DMS79 treated with DMSO at 0.1 percent for 48 hours (cell line): ENCODE results near the gene GPRC5D.

ENCODE experiments used
- DNase-seq: peaks from one replicate; lab custom pipeline; 2025; lab: John Stamatoyannopoulos, UW

The GPRC5D gene

DNA sequence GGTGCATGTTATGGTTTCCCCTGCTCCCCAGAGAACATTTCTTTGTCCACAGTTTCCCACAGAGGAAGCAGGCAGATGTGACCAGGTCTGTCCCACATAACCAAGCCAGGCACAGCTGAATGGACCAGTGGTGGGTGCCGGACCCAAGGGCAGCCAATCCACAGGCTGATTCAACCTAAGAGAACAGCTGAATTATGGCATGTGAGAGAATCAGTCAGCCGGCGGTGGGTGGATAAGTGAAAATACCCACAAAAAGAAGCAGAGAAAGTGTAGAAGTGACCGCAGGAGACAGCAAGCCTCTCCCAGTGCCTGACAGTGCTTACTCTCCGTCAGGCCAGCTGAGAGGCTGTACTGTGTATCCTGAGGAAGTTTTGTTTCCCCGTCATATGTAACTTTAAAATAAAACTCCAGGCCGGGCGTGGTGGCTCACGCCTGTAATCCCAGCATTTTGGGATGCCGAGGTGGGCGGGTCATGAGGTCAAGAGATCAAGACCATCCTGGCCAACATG lies 14.9 kb downstream of the GPRC5D start:
- DNase-seq = no peak

DNA sequence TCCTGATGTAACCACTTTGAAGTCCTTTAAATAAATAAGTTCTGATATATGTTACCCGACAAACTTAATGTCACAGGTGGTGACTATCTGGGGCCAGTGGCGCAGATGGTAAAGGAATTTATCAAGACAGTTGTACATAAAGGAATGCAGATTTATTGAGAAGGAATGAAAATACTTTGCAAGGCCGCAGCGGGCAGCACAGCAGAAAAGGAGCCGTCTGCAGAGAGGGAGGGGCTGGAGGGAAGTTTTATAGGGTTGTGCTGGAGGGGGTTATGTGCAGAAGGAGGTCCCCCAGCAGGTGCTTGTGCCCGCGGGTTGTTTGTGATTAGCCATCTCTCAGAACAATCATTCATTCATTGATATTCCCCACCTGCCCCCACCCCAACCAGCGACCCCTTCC lies 17.4 kb downstream of the GPRC5D start:
- DNase-seq = no peak

DNA sequence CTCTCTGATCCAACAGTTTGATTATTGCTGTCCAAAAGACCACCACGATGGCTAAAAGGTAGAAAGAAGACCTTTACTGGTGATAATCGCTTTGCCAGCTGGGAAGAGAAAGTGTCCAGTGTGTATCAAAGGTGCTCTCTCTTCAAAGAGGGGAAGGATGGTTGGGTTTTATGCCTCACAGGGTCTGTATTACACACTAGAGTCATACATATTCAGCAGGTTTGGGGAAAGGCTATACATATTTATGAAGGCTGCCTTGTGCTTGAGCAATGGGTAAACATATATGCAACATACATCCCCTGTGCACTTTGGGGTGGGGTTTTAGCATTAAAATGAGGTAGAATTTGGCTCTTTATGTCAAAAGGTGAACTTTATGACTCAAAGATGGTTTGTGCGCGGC lies 18.2 kb downstream of the GPRC5D start:
- DNase-seq = no peak

DNA sequence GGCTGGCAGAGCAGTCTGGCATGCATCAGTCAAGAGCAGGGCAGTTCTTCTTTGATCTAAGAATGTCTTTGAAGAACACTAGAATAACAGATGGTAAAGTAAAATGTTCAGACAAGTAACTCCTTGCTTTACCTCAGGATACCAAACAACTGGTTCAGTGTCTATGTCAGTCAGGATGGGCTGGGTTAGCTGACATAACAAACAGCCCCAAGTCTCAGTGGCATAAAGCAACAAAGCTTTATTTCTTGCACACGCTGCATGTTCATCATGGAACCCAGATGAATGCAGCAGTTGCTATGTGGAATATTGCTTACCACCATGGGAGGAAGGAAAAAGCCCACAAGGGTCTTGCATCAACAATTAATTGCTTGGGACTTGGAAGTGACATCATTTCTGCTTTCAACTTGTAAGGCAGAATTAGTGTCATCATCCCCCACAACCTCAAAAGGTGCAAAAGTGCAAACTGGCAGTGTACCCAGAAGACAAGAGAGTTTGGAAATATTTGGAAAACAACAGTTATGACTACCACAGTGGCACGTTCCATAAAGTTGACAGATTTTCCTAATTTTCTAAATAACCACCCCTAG lies 21.2 kb downstream of the GPRC5D start:
- no peak for DNase-seq

DNA sequence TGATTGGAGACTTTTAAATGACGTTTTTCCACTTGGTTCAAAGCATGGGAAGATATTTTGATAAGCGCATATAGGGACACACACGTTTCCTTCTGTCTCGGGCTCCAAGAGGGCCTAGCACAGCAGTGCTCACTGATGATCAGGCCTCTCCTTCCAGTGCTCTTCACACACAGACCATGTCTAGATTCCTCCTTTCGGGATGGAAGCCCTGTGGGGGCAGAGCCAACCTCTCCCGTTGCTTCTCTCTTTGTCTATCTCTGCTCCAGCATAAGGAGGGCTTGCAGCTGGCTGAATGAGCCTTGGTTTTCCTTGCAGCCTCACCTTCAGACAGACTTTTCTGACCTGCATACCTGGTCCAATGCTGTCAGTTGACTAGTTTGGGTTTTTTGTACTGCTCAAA lies 22.3 kb downstream of the GPRC5D start:
- DNase-seq = no peak

DNA sequence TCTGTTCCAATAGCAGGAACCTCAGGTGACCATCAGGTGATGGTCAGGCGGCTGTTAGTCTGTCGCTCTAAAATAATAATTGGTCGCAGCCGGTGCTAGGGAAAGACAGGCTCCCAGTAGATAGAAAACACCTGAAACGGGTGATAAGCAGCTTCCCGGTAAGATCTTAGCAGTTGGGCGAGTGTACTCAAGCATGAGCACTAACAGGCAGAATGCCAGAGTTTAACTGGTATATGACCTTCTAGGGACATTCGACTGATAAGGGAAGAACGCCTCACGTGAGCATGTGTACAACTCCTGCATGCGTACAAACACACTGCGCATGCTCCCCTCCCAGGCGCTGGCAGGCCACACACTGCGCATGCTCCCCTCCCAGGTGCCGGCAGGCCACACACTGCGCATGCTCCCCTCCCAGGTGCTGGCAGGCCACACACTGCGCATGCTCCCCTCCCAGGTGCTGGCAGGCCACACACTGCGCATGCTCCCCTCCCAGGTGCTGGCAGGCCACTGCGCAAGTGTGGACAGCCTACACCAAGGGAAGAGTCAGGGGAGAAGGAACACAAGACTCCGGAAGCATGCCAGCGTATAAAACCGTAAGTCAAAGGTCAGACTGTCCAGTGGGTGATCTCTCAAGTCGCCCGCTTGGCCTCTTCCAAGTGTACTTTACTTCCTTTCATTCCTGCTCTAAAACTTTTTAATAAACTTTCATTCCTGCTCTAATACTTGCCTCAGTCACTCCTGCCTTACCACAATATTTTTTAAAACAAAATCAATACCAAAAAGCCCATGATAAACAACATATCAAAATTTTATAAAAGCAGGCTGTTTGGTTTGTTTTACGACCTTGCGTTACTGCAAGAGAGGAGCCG lies 24.5 kb downstream of the GPRC5D start:
- no peak for DNase-seq

DNA sequence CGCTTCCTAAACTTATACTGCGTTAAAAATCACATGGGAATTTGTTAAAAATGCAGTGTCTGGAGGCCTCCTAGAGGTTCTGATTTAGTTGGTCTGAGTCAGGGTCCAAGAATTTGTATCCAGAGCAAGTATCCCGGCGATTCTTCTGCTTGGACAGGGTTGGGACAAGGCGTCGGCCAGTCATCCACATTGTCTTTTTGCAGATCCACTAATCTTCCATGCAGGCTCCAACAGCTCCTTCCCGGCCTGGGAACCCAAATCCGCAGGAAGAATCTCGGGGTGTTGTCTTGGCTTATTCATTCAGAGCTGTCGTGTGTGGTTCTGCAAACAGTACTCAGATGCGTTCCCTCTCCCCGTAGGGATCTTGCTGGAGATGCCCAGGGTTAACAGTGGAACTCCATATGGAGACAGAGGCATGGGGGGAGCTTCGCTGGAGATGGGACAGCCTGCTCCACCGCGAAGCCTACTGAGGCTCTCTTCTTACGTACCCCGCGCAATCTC lies 25.3 kb downstream of the GPRC5D start:
- DNase-seq = no peak

DNA sequence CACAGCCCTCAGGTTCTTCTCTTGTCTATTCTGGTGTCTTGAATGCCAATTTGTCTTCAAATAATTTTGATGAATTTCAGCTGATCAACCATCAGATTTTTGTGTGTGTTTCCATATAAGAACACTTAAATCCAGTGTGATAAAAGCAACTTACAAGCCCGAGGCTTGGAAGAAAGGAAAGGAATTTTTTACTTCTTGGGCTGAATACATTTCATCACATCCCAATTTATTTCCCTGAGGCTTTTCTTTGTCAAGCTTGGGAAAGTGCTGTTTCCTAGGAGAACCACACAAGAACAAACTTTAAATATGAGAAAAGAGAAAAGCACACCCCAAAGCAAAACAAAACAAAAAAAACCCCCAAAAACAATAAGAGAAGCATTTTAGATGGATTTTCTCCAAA lies 26.6 kb downstream of the GPRC5D start:
- no peak for DNase-seq

DNA sequence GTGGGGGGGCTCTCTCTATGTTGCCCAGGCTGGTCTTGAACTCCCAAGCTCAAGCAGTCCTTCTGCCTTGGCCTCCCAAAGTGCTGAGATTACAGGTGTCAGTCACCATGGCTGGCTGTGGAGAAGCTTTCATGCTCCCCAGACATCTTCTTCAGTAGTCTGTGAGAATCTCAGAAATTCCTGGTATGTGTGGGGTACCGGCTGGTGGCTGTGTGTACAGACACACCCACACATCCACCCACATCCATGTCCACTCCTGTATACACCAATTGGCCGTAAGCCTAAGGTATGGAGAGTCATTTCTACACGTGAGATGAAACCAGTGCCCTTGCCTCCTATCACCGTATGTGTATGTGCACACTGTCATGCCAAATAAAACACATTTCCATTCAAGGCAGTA lies 27.8 kb downstream of the GPRC5D start:
- DNase-seq = no peak

DNA sequence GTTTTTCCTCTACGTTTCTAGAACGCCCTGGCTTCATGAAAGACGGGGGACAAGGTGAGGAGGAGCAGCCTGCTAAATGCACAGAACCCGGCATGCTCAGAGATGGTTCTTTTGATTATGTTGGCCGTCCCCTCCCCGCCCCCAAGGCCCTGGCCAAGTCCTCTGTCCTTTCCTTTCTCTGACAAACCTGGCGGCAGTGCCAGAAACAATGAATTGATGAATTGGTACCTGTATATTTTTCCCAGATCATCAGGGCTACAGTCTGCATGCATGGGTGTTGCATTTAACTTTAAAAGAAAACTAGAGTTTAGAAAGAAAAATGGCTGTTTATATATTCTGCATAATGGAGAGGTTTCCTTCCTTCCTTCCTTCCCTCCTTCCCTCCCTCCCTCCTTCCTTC lies 29.0 kb downstream of the GPRC5D start:
- DNase-seq = no peak

DNA sequence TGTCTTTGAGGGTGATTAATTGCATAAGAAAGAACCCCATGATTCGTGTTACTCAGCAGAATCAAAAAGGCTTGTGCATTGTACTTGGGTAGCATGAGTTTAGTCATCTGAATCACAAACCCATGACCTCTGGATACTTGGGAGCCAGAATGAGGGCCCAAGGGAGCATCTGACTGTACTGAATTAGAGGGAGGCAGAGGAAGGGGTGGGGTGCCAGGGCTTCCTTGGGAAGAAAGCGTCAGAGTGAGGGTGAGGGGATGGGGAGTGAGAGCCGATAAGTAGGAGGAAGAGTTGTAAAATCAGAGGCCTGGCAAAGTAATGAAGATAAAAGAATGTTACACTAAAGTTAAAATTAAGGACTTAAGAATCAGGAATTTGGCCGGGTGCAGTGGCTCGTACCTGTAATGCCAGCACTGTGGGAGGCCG lies 29.8 kb downstream of the GPRC5D start:
- DNase-seq = no peak

DNA sequence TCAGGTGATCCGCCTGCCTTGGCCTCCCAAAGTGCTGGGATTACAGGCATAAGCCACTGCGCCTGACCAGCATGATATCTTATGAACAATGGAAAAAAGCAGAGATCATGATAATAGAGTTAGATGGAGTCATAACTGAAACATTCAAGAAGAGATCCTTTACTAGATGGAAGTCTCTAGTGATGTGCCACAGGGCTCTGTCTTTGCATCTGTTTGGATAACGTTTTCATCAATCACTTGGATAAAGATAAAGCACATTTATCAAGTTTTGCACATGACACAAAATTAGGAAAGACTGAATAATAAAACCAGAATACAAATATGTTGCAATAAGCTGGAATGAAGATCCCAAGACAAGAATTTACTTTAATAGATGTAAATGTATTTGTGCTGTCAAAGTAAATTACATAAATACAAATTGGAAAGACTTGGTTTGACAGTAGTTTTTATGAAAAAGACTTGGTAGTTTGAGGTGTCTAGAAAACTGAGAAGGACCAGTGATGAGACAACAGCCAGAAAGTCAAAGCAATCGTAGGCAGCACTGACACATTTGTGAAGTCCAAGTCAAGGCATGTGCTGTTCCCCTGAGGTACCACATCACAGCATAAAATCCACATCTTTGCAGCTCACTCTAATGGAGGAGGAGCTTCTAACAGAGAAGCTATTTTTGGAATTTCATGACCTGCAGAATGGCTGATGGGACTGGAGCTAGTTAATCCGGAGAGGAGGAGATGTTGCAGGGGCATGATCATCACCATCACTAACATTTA lies 32.1 kb downstream of the GPRC5D start:
- no peak for DNase-seq

DNA sequence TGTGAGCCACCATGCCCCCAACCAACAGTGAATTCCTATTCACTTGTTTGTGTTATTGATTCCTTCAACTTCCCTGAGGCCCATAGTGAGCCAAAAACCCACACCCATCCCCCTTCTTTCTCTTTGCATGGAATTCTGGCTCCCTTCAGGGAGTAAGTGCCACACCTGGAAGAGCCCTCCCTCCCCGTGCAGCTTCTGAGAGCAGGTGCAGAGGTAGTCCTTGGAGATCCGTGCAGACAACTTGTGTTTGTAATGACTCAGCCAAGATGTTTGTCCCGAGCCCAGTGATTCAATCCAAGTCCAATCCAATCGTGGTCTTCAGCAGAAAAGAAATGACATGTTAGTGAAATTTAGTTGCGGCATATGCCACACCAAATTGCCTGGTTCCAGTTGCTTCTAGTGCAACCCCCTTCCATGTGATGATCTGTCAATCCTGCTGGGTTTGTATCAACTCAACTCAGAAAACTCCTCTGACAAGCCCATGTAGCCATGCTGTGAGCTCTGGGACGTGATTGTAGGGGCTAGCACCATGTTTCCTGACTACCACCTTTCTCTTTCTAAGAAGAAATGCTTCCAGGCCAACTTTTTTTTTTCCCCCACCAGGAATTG lies 33.1 kb downstream of the GPRC5D start:
- DNase-seq = no peak

DNA sequence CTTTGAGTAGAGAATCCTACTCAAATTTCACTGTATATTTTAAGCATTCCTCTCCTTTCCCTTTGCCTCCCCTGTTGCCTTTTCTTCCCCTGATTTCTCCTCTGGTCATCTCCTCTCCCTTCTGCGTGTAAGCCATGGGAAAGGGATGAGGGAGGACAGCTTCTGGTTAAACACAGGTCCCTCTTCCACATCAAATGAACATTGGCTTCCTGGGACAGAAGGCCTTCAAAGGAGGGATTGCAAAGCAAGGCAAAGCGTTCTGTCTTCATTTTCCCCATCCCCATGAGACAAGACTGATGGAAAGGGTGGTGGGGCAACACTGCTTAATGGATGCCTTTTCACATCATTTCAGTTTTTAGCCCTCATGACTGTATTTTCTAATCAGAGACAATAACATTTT lies 34.5 kb downstream of the GPRC5D start:
- no peak for DNase-seq

DNA sequence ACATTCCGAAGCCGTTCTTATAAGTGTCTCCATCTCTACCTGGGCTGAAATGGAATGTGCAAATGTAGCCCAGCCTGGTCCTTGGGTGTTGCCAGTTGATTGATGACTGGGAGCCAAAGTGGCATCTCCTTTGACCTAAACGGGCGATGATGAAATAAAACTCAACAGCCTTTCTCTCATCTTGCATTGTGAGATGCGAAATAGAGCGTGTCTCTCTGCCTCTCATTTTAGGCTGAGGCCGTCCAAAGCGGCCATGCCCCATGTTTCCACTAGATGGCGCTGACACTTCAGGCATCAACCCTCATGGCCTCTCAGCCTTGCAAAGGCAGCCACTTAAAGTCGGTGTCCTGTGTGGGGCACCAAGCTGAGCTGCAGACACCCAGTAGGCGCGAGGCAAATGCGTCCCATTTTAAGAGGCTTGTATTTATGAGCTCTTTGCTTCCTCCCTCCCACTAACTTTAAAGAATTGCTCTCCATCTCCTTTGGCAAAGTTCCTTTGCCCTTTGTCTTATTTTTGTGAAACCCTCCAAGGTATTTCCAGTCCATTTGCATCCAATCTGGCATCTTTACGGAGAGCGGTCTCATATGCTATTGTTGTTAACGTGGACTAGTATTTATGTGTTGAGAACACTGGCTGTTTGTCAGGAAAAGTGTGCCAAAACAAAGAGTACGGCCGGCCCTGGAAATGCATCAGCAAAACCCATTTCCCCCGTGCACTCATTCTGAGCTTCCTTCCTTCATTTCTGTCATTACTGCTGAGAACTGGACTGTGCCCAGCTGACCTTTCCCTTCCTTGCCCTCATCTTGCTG lies 35.6 kb downstream of the GPRC5D start:
- peak; percentile 95 for DNase-seq

DNA sequence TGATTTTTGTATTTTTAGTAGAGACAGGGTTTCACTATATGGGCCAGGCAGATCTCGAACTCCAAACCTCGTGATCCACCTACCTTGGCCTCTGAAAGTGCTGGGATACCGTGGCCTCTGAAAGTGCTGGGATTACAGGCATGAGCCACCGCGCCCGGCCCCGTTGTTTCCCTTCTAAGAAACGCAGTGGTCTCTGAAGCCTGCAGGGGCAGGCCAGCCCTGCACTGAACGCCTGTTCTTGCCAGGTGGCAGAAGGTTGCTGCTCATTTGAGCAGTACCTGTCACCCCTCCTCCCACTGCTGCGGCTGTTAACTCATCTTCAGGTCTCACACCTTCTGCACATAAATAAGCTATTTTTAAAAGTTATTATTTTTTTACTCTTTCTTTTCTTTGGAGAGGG lies 36.3 kb downstream of the GPRC5D start:
- DNase-seq = no peak

DNA sequence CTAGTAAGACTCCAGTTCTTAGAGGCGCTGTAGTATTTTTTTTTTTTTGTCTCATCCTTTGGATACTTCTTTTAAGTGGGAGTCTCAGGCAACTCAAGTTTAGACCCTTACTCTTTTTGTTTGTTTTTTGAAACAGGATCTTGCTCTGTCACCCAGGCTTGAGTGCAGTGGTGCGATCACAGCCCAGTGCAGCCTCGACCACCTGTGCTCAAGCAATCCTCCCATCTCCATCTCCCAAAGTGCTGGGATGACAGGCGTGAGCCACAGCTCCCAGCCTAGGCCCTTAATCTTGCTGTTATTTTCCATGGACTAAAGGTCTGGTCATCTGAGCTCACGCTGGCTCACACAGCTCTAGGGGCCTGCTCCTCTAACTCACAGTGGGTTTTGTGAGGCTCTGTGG lies 39.3 kb downstream of the GPRC5D start:
- DNase-seq = no peak

DNA sequence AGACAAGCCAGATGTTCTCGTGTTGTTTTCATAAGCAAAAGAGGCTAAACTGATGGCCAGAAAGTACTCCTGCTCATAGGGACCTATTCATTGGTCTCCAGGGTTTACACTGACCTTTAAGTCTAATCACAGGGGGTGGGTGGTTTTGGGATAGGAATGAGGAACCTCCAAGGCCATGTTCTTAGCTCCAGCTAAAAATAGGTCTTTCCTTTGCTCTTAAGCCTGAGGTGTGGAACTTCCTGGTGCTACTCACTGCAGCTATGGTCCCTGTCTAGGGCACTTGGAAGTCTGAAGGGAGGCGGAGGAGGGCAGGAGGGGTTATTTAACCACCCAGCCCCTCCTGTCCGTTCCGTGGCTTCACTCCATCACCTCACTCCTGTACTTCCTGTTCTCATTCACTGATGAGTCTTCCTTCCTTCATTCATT lies 42.0 kb downstream of the GPRC5D start:
- no peak for DNase-seq

DNA sequence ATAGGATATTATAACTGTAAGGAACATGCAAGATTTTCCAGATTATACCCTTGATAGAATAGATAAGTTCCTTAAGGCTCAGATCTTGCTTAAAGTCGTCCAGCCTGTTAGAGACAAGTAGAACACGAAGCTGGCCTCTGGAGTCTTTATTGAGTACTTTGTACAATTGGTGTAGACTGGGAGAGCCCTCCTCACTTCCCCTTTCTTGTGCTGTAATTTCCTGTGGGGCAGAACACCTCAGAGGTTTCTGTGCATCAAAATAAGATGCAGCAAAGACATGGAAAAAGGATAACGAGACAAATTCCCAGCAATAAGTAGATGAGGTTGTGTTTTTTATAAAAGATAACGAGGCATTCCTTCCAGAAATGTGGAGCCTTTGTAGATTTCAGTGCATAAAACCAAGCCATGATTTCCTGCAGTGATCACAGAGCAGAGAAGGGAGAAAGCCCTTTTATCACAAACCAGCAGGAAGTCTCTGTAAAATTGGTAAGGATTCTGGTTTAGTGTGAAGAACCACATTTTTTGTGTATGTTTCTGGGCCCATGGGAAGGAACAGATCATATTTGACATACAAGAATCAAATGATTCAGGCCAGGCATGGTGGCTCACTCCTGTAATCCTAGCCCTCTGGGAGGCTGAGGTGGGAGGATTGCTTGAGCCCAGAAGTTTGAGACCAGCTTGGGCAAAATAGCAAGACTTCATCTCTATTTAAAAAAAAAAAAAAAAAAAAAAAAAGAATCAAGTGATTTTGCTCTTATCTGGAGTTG lies 42.6 kb downstream of the GPRC5D start:
- no peak for DNase-seq

DNA sequence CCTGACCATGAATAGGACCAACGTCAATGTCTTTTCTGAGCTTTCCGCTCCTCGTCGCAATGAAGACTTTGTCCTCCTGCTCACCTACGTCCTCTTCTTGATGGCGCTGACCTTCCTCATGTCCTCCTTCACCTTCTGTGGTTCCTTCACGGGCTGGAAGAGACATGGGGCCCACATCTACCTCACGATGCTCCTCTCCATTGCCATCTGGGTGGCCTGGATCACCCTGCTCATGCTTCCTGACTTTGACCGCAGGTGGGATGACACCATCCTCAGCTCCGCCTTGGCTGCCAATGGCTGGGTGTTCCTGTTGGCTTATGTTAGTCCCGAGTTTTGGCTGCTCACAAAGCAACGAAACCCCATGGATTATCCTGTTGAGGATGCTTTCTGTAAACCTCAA lies 43.3 kb downstream of the GPRC5D start:
- DNase-seq = no peak

DNA sequence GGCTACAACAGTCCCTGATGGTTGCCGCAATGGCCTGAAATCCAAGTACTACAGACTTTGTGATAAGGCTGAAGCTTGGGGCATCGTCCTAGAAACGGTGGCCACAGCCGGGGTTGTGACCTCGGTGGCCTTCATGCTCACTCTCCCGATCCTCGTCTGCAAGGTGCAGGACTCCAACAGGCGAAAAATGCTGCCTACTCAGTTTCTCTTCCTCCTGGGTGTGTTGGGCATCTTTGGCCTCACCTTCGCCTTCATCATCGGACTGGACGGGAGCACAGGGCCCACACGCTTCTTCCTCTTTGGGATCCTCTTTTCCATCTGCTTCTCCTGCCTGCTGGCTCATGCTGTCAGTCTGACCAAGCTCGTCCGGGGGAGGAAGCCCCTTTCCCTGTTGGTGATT lies 43.7 kb downstream of the GPRC5D start:
- DNase-seq = no peak
